MM.1S (cell line): ENCODE results near the gene HMOX2.

Experiments
- CTCF ChIP-seq: fragments of 300-600 bp; sonication (generic); IDR thresholded peaks from 2 replicates; pipeline ENCODE4 v1.5.1; 2016; ENCODE audit warnings: antibody characterized with exemption, low read length, mixed read lengths
- EZH2 ChIP-seq: fragments of 300-600 bp; sonication (generic); optimal IDR thresholded peaks from 2 replicates; pipeline ENCODE3; 2017; ENCODE audit warnings: low read depth, mild to moderate bottlenecking, antibody characterized with exemption, low read length, mixed read lengths
- EZH2phosphoT487 ChIP-seq: fragments of 300-600 bp; sonication (generic); IDR thresholded peaks from 2 replicates; pipeline ENCODE4 v1.6.1; 2018; ENCODE audit warnings: antibody characterized with exemption, low read length

DNA sequence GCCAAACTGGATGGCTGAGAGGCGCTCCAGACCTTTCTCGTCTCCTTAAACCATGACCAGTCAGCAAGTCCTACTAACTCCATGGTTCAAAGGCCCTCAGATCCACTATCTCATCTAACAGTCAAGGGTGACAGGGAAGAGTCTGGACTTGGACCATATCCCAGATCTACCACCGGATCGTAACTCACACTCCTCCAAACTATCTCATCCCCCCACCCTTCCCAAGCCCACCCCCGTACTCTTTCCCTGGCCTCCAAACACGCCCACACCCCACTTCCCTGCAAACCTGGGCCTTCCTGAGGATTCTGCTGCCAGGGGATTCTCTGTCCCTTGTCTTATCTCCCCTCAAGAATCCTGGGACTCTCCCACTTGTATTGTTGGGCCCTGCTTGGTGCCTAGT lies 57.3 kb downstream of the HMOX2 start:
- TF ChIP-seq CTCF (no peak), EZH2 (no peak), EZH2phosphoT487 (no peak)
